Measurements from ENCODE around the gene TBX20. TPM values are rescaled to one million over a fixed set of nuclear protein-coding genes. Genes with fewer than 3 reads are reported as not detected.

TBX20 gene
- total RNA-seq, 4 donors from 2014 or later: 0.22 to 0.27 TPM; not detected in 2

- H3K4me3 ChIP-seq (replicated peaks in 1 of 3): no peak overlapping the region
- H3K36me3 ChIP-seq: no peaks in the 10 kb centered on the region
- no peak for DNase-seq
- H3K27ac ChIP-seq: no peak overlapping the region
- no peaks in the 10 kb centered on the region for H3K9me3 ChIP-seq
- no peak for TF ChIP-seq POLR2A (IDR thresholded peaks at IDR 0.05)
- TF ChIP-seq, protein P1, sequence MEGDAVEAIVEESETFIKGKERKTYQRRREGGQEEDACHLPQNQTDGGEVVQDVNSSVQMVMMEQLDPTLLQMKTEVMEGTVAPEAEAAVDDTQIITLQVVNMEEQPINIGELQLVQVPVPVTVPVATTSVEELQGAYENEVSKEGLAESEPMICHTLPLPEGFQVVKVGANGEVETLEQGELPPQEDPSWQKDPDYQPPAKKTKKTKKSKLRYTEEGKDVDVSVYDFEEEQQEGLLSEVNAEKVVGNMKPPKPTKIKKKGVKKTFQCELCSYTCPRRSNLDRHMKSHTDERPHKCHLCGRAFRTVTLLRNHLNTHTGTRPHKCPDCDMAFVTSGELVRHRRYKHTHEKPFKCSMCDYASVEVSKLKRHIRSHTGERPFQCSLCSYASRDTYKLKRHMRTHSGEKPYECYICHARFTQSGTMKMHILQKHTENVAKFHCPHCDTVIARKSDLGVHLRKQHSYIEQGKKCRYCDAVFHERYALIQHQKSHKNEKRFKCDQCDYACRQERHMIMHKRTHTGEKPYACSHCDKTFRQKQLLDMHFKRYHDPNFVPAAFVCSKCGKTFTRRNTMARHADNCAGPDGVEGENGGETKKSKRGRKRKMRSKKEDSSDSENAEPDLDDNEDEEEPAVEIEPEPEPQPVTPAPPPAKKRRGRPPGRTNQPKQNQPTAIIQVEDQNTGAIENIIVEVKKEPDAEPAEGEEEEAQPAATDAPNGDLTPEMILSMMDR (IDR thresholded peaks at IDR 0.05): no peak
- intact Hi-C loops (cut with DNase I): no loop called here
- no peaks in the 10 kb centered on the region for H3K4me1 ChIP-seq
- H3K27me3 ChIP-seq: peaks cover 14% of the 10 kb centered on the region
- 28 to 43% methylated on average over 2 of the region's 2 CpGs for WGBS, 2 donors
Measured at GRCh38 chr7:35263396-35263795, 9.5 kb upstream of the TBX20 start.

DNA sequence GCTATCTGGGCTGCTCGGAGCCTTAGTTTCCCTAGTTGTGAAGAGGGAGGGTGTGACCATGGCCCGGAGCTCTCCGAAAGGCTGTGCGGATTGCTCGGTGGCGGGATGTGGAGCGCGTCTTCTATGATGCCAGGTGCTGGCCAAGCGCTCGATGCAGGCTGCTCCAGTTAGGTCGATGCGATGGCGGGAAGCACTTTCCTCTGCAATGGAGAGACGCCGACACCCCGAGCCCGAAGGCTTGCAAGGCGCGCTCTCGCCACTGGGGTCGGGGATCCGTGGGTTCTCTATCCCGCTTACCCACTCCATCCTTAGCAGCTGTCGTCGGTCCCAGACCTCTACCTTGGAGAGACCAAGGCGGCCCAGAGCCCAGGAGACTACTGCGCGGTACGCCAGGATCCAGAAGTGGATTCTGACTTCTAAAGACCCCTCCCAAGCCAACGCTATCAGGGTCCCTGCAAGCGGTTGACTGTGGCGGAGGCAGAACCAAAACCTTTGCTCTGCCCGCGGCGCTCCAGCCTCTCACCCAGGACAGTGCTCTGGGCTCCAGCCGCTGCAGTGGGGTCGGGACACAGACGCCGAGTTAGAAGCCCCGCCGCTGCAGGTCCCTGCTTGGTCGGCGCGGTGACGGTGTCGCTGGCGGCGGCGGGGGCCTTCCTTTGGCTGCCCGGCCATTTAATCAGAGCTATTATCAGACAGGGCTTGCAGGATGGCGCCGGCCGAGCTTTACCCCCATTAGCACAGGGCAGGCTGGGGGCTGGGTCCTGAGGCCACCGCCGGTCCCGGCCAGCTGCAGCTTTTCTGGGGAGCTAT, 7.8 kb upstream of the TBX20 start:
- no peaks in the 10 kb centered on the region for H3K36me3 ChIP-seq
- H3K9me3 ChIP-seq: no peaks in the 10 kb centered on the region
- no peak for DNase-seq
- TF ChIP-seq, protein P1 (IDR thresholded peaks at IDR 0.05): no peak
- no peak for TF ChIP-seq POLR2A (IDR thresholded peaks at IDR 0.05)
- peaks cover 0 to 4% of the 10 kb centered on the region in 2 donors for H3K4me1 ChIP-seq
- intact Hi-C loops (cut with DNase I): no loop called here
- no peak overlapping the region for H3K4me3 ChIP-seq (replicated peaks in 1 of 3)
- H3K27me3 ChIP-seq: peaks cover 26% of the 10 kb centered on the region
- 0 to 8% methylated on average over 7 to 48 of the region's 56 CpGs for WGBS, 2 donors
- H3K27ac ChIP-seq: no peak overlapping the region

DNA sequence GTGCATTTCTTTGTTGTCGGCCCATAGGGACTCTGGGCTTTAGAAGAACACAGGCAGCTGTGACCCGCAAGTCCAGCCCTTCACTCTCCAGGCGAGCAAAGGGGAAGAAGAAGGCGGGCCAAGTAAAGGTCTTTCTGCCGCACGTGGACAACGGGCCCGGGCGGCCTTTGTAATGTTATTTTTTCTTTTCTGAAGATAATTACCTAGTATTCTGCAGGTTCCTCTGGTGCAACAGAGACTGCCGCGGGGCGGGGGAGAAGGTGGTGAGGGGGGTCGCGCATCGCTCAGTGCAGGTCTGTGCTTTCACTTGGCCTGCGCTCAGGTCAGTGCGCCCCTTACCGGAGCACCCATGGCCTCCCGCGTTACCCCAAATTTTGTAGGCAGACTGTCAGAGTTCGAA, 7.1 kb upstream of the TBX20 start:
- H3K27ac ChIP-seq: no peak overlapping the region
- no peak for DNase-seq
- H3K9me3 ChIP-seq: no peaks in the 10 kb centered on the region
- H3K27me3 ChIP-seq: peaks cover 32% of the 10 kb centered on the region
- intact Hi-C loops (cut with DNase I): no loop called here
- no peak overlapping the region for H3K4me3 ChIP-seq (replicated peaks in 1 of 3)
- TF ChIP-seq, protein P1 (IDR thresholded peaks at IDR 0.05): no peak
- no peak for TF ChIP-seq POLR2A (IDR thresholded peaks at IDR 0.05)
- peaks cover 0 to 4% of the 10 kb centered on the region in 2 donors for H3K4me1 ChIP-seq
- no peaks in the 10 kb centered on the region for H3K36me3 ChIP-seq
- 13 to 21% methylated on average over 12 to 21 of the region's 21 CpGs for WGBS, 2 donors

DNA sequence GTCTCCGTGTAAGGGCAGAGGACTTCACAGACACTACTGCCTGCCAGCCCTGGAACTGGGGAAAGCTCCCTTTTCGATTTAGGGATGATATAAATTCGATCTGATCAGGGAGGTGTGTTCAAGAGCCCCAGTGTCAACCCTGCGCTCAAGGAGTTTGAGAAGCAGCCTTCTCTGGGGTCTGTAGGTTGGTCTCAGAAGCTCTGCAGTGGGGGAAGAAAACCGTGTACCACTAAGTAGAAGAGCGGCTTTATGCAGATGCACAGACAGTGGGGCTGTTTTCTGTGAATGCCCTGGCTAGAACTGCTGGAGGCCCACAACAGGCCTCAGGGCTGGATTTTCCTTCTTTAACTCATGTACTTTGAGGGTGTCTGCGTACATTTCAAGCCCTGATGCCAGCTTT, 6.3 kb upstream of the TBX20 start:
- TF ChIP-seq, protein P1 (IDR thresholded peaks at IDR 0.05): no peak
- no peak for TF ChIP-seq POLR2A (IDR thresholded peaks at IDR 0.05)
- H3K36me3 ChIP-seq: no peaks in the 10 kb centered on the region
- no peak for DNase-seq
- H3K4me1 ChIP-seq: peaks cover 0 to 4% of the 10 kb centered on the region in 2 donors
- H3K9me3 ChIP-seq: no peaks in the 10 kb centered on the region
- no peak overlapping the region for H3K4me3 ChIP-seq (replicated peaks in 1 of 3)
- H3K27ac ChIP-seq: no peak overlapping the region
- whole genome bisulfite sequencing, 2 donors: 42 to 46% methylated on average over 7 of the region's 7 CpGs
- peaks cover 39% of the 10 kb centered on the region for H3K27me3 ChIP-seq
- intact Hi-C loops (cut with DNase I): no loop called here

DNA sequence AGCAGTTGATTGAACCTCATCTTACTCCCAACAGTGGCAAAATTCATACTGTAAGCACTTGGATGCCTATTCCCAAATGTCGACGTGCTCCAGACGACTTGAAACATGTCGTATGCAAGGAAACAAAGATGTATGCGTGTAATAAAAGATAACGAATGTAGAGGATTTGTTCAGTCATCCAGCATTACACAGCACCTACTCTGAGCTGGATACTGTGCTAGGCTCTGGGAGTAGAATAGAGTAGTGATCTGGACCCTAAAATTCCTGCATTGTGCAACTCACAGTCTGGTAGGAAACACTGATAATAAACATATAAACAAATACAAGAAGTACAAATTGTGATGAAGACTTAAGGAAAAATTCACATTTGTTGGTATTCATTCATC, 5.6 kb upstream of the TBX20 start:
- no peak overlapping the region for H3K4me3 ChIP-seq (replicated peaks in 1 of 3)
- TF ChIP-seq POLR2A (IDR thresholded peaks at IDR 0.05): no peak
- TF ChIP-seq, protein P1 (IDR thresholded peaks at IDR 0.05): no peak
- no peaks in the 10 kb centered on the region for H3K36me3 ChIP-seq
- H3K27me3 ChIP-seq: peaks cover 47% of the 10 kb centered on the region
- intact Hi-C loops (cut with DNase I): no loop called here
- no peak for DNase-seq
- peaks cover 0 to 4% of the 10 kb centered on the region in 2 donors for H3K4me1 ChIP-seq
- H3K27ac ChIP-seq: no peak overlapping the region
- no peaks in the 10 kb centered on the region for H3K9me3 ChIP-seq
- whole genome bisulfite sequencing, 2 donors: 11 to 14% methylated on average over 6 of the region's 6 CpGs
